Activated effector memory CD4-positive, alpha-beta T cell treated with anti-CD3 and anti-CD28 coated beads, Interleukin-2, amount 50 U/mL, for 16 hours (primary cell): ENCODE measurements around the gene C19orf38.

Experiments used
- DNase-seq: peaks from one replicate; pipeline ENCODE4 v3.0.0-alpha.2; 2020

C19orf38 gene

GRCh38 chr19:10848230-10848856 is at the start of gene C19orf38:
Gene C19orf38 (plus strand): TSS chr19:10848415. CDS start chr19:10848509, 94 bp downstream.
- no peak for DNase-seq

- no peak for DNase-seq
Observed at GRCh38 chr19:10800488-10800887, 47.7 kb upstream of the C19orf38 start.

GRCh38 chr19:10802479-10802878 is 45.7 kb upstream of the C19orf38 start:
- no peak for DNase-seq

- DNase-seq: no peak
Observed at GRCh38 chr19:10803252-10803651, 45.0 kb upstream of the C19orf38 start.

GRCh38 chr19:10805065-10805757 is 43.0 kb upstream of the C19orf38 start:
- DNase-seq: no peak

GRCh38 chr19:10805758-10806247 is 42.4 kb upstream of the C19orf38 start:
- DNase-seq: no peak

GRCh38 chr19:10808937-10809649 is 39.1 kb upstream of the C19orf38 start:
- peak; percentile 71 for DNase-seq

GRCh38 chr19:10809651-10810285 is 38.4 kb upstream of the C19orf38 start:
- no peak for DNase-seq

GRCh38 chr19:10811391-10812111 is 36.7 kb upstream of the C19orf38 start:
- no peak for DNase-seq

GRCh38 chr19:10812196-10812595 is 36.0 kb upstream of the C19orf38 start:
- no peak for DNase-seq

- no peak for DNase-seq
Observed at GRCh38 chr19:10812902-10813404, 35.3 kb upstream of the C19orf38 start.

- DNase-seq: no peak
Observed at GRCh38 chr19:10815007-10815536, 33.1 kb upstream of the C19orf38 start.

GRCh38 chr19:10815969-10816644 is 32.1 kb upstream of the C19orf38 start:
- DNase-seq: no peak

- no peak for DNase-seq
Observed at GRCh38 chr19:10816691-10817090, 31.5 kb upstream of the C19orf38 start.

GRCh38 chr19:10817291-10818038 is 30.8 kb upstream of the C19orf38 start:
- no peak for DNase-seq

GRCh38 chr19:10818301-10819123 is 29.7 kb upstream of the C19orf38 start:
- DNase-seq: no peak

GRCh38 chr19:10819124-10820060 is 28.8 kb upstream of the C19orf38 start:
- DNase-seq: no peak

GRCh38 chr19:10820173-10820572 is 28.0 kb upstream of the C19orf38 start:
- DNase-seq: no peak

- no peak for DNase-seq
Observed at GRCh38 chr19:10823690-10824089, 24.5 kb upstream of the C19orf38 start.
